ENCODE measurements around the gene FASN.
A peak's percentile ranks its signal among the peaks of the same experiment; 100 is the strongest.

FASN gene

DNA sequence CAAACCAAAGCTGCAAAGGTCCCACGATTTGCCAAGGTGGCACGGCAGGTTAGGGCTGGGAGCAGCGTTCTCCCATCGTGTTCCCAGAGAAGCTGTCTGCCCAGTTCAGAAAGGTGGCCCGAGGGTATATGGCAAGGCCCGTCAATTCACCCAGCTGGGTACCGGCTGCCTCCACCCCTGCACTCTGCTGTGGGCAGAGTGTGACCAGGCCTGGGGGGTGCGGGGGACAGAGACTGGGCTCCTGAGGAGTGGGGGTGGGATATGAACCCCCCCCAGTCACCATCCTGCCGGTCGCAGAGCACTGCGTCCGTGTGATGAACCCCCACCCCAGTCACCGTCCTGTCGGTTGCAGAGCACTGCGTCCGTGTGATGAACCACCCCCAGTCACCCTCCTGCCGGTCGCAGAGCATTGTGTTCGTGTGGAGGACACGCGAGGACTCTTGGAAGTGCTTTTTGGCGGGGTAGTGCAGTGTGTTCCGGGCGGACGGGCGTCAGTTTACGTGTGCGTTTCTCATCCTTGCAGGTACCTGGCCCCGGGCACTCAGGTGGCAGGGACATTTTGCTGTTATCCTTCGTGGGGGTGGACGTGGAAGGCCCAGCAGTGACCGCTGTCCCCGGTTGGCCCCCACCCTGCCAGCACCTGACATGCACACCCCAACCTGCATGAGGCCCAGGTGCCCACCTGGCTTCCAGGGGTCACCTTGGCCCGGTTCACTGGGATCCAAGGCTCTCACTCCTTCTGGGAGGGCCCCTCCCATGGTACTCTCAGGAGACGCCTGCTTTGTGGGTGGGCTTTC is 2.7 kb upstream of the FASN start:
- no peak overlapping the region for H3K27ac ChIP-seq
- H3K36me3 ChIP-seq (ENCODE audit: insufficient read depth, low read length), result peaks cover 8% of the 10 kb centered on the region; the same call in 1 of the 2 replicates
- DNase-seq (ENCODE audit: low read depth, low spot score), result no peak
- no peak overlapping the region for H3K4me3 ChIP-seq
- H3K9ac ChIP-seq (ENCODE audit: insufficient read length), result no peak overlapping the region
- TF ChIP-seq FOXP2 (optimal IDR thresholded peaks at IDR 0.05; ENCODE audit: control extremely low read depth, extremely low read length, insufficient read depth) (no peak), POLR2AphosphoS5 (IDR thresholded peaks at IDR 0.05; ENCODE audit: borderline replicate concordance, low read depth, low read length) (peak; percentile 20; the same call in 1 of the 2 replicates), EZH2 (IDR thresholded peaks at IDR 0.05) (no peak)
- H3K9me3 ChIP-seq (ENCODE audit: low read depth, low read length), result no peaks in the 10 kb centered on the region

DNA sequence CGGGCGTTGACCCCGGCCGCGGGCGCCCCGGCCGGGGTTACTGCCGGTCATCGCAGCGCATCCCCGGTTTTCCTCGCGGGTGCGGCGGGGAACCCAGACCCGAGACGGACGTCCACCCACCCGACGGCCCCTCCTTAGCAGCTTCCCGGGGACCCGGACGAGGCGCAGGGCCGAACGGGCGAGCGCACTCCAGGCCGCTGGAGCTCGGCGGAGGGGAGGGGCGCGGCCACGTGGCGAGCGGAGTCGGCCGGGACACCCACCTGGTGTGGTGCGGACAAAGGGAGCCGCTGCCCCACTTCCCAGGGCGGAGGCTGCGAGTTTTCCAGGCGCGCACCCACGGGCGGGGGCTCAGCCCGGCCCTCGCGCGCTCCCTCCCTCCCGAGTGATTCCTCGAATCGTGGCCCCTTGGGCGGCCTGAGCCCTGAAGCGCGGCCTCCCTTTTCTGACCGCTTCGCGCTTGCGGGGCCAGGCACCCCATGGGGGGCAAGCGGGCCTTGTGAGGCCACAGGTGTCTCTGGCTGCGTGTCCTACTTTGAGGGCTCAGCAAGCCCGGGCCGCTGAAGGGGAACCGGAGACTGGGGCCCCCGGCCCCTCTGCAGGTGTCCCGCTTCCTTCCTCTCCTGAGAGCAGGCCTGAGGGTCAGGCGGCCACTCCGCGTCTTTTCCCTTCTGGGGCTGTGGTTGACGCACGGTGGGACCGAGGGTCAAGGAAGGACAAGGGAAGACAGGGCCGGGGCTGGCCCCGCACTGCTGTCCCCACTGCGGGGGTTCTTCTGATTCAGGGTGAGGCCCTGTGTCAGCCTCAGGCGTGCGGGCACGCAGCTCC is 1.1 kb upstream of the FASN start:
- Histone ChIP-seq H3K9me3 (ENCODE audit: low read depth, low read length) (no peaks in the 10 kb centered on the region), H3K27ac (peak overlapping the region; percentile 96), H3K4me3 (peak overlapping the region; percentile 91), H3K9ac (ENCODE audit: insufficient read length) (peak overlapping the region; percentile 90), H3K36me3 (ENCODE audit: insufficient read depth, low read length) (peaks cover 19% of the 10 kb centered on the region)
- DNase-seq (ENCODE audit: low read depth, low spot score), result no peak
- peak; percentile 10; the same call in 1 of the 2 replicates for TF ChIP-seq POLR2AphosphoS5 (IDR thresholded peaks at IDR 0.05; ENCODE audit: borderline replicate concordance, low read depth, low read length)
- no peak for TF ChIP-seq FOXP2 (optimal IDR thresholded peaks at IDR 0.05; ENCODE audit: control extremely low read depth, extremely low read length, insufficient read depth)

DNA sequence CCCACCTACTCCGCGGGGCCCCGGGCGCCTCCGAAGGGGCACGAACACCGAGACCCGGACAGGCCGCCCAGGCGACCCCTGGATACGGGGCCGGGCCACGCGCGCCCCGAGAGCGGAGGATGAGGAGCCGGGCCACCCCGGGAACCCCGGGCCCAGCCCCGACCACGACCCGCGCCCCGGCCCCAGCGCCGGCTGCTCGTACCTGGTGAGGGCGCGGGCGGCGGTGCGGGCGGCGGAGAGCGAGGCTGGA is 192 bp downstream of the FASN start:
- Histone ChIP-seq H3K36me3 (ENCODE audit: insufficient read depth, low read length) (peaks cover 31% of the 10 kb centered on the region), H3K9me3 (ENCODE audit: low read depth, low read length) (no peaks in the 10 kb centered on the region), H3K27ac (peak overlapping the region; percentile 92), H3K9ac (ENCODE audit: insufficient read length) (peak overlapping the region; percentile 97), H3K4me3 (peak overlapping the region; percentile 91)
- no peak for DNase-seq (ENCODE audit: low read depth, low spot score)
- no peak for TF ChIP-seq EZH2 (IDR thresholded peaks at IDR 0.05)
- no peak for TF ChIP-seq POLR2AphosphoS5 (IDR thresholded peaks at IDR 0.05; ENCODE audit: borderline replicate concordance, low read depth, low read length)

DNA sequence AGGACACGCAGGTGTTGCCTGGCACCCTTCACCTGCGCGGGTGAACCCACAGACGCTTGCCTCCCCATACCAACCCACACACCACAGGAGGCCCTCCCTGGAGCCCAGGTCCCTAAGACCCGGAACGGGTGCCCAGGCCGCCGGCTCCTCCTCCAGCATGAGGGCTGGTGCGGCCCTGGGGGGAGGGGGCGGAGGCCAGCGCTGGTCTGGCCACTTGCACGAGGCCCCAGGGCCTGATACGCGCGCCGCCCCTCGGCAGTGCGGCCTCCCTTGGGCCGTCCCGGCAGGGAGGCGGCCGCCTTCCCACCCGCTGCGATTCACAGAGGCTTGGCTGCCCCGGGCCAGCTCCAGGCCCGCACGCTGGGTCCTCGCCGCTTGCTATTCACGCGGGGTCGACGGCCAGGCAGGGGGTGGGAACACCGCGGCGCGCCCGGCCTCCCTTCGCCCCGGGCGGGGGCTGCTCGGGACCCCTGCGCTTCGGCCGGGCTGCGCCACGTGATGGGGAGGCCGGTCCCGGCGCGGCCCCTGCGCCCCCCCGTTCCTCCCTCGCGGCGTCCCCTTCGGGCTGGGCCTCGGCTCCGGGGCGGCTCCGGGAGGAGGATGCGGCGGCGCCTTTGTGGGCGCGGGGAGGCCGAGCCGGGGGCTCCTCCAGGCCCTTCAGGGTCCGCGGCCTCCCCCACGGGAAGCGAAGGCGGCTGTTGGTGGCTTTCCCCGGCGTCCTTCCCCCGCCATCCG is 685 bp downstream of the FASN start:
- TF ChIP-seq FOXP2 (optimal IDR thresholded peaks at IDR 0.05; ENCODE audit: control extremely low read depth, extremely low read length, insufficient read depth) (no peak), POLR2AphosphoS5 (IDR thresholded peaks at IDR 0.05; ENCODE audit: borderline replicate concordance, low read depth, low read length) (no peak), EZH2 (IDR thresholded peaks at IDR 0.05) (no peak)
- peak overlapping the region; percentile 97 for H3K9ac ChIP-seq (ENCODE audit: insufficient read length)
- H3K4me3 ChIP-seq, result peak overlapping the region; percentile 91
- peak overlapping the region; percentile 92 for H3K27ac ChIP-seq
- H3K9me3 ChIP-seq (ENCODE audit: low read depth, low read length), result no peaks in the 10 kb centered on the region
- no peak for DNase-seq (ENCODE audit: low read depth, low spot score)
- H3K36me3 ChIP-seq (ENCODE audit: insufficient read depth, low read length), result peaks cover 36% of the 10 kb centered on the region

DNA sequence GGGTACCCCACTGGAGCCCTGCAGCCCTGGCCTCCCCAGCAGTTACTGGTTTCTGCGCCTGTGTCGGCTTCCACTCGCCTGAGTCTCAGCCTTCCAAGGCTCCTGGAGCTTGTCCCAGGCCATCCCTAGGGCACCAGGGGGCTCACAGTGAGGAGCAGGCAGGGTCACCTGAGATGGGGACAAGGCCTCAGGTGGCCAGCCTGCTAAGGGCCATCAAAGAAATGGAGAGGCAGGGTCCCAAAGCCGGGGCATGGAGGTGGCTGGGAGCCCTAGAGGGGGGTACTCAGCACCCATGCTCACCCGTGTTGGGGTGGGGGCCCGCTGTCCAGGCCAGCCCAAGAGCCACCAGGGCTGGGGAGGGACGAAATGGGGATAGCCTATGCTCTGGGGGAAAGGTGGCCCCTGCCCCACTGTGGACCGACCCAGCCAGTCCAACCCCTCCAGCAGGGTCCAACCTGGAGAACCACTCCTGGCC is 1.3 kb downstream of the FASN start:
- Histone ChIP-seq H3K27ac (peak overlapping the region; percentile 92), H3K4me3 (peak overlapping the region; percentile 91), H3K9ac (ENCODE audit: insufficient read length) (peak overlapping the region; percentile 97), H3K9me3 (ENCODE audit: low read depth, low read length) (no peaks in the 10 kb centered on the region), H3K36me3 (ENCODE audit: insufficient read depth, low read length) (peaks cover 42% of the 10 kb centered on the region)
- no peak for DNase-seq (ENCODE audit: low read depth, low spot score)
- TF ChIP-seq EZH2 (IDR thresholded peaks at IDR 0.05) (no peak), FOXP2 (optimal IDR thresholded peaks at IDR 0.05; ENCODE audit: control extremely low read depth, extremely low read length, insufficient read depth) (no peak), POLR2AphosphoS5 (IDR thresholded peaks at IDR 0.05; ENCODE audit: borderline replicate concordance, low read depth, low read length) (no peak; the same call in 1 of the 2 replicates)

DNA sequence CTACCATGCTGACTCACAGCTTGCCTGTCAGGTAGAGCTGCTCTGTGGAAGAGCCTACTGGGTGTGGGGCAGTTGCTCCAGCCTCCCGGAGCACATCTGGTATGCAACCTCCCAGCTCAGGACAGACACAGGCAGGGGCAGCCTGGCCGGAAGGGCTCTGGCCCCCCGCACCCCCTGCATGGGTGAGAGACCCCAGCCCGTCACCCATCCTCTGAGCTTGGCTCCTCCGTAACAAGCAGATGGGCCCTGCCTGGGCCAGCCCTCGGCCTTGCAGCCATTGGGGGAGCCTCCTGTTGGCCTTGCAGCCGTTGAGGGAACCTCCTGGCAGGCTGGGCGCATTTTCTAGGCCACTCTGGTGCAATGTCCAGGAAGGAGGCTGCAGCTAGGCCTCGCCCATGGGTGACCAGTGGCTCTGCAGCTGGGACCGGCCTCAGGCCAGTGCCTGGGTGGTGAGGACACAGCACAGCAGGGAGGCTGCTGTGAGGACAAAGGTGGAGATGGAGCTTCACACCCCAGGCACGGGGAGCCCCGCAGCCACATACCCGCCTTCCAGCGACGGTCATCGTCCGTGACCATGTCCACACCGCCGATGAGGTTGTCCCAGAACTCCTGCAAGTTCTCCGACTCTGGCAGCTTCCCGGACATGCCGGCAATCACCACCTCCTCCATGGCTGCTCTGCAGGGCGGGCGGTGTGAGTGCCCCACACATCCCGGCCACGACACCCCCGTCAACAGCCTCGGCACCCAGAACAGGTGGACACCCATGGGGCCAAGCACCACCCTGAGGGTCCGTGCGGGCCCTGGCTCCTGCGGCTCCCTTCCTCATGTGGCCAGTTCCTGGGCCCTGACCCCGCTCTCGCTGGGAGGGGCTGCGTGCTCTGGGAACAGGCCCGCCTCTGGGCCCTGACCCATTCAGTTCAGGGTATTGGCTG is 2.0 kb downstream of the FASN start:
- TF ChIP-seq FOXP2 (optimal IDR thresholded peaks at IDR 0.05; ENCODE audit: control extremely low read depth, extremely low read length, insufficient read depth), result no peak
- TF ChIP-seq POLR2AphosphoS5 (IDR thresholded peaks at IDR 0.05; ENCODE audit: borderline replicate concordance, low read depth, low read length), result no peak; the same call in 1 of the 2 replicates
- no peak for TF ChIP-seq EZH2 (IDR thresholded peaks at IDR 0.05)
- H3K9me3 ChIP-seq (ENCODE audit: low read depth, low read length), result no peaks in the 10 kb centered on the region
- no peak for DNase-seq (ENCODE audit: low read depth, low spot score)
- H3K36me3 ChIP-seq (ENCODE audit: insufficient read depth, low read length), result peaks cover 49% of the 10 kb centered on the region
- peak overlapping the region; percentile 97 for H3K9ac ChIP-seq (ENCODE audit: insufficient read length)
- peak overlapping the region; percentile 91 for H3K4me3 ChIP-seq
- peak overlapping the region; percentile 92; the same call in 1 of the 2 replicates for H3K27ac ChIP-seq
